ENCODE results near the gene FAM131B.
"Not testable (repeated sequence)": the region's sequence is repeated elsewhere in the genome, so short reads cannot be mapped to it uniquely, and the experiment has no call there.

The FAM131B gene

DNA sequence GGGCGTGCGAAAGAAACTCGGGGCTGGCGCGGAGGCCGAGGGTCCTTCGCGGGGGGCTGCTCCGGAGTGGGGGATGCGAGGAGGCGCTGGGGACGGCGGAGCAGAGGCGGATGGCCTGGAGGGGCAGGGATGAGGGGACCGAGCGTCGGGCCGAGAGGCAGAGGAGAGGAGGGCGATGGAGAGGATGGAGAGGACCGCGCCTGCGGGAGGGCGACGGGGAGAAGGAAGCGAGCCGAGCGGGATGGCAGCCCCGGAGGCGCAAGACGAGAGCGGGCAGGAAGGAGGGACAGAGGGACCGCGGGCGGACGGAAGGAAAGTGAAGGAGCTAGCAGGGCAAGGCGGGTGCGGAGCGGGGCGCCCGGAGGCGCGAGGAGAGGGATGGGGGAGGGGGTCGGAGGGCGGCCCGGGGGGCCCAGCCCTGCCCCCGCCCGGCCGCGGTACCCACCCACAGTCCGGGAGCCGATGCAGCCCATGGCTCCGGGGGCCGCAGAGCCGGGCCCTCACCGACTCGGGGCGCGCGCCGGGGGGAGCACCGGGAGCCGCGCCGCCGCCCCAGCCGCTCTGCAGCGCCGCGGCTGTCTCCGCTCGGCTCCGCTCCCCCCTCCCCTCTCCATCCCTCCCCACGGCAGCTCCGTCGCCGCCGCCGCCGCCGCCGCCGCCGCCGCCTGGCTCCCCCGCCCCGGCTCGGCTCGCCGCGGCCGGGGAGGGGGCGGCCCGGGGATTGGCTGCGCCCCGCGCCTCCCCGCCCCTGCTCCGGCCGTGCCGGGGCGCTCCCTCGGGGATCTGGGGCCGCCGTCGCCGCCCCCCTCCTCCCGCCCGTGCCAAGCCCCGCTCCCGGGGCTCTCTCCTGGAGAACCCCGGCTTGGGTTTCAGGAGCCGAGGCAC is at the start of gene FAM131B:
Gene FAM131B, minus strand, starts transcription at position 583 of the 885 bp plus-strand sequence. Its CDS starts 110 bp downstream, at position 473.
- no peak for DNase-seq (ENCODE audit: low read depth, low spot score)

DNA sequence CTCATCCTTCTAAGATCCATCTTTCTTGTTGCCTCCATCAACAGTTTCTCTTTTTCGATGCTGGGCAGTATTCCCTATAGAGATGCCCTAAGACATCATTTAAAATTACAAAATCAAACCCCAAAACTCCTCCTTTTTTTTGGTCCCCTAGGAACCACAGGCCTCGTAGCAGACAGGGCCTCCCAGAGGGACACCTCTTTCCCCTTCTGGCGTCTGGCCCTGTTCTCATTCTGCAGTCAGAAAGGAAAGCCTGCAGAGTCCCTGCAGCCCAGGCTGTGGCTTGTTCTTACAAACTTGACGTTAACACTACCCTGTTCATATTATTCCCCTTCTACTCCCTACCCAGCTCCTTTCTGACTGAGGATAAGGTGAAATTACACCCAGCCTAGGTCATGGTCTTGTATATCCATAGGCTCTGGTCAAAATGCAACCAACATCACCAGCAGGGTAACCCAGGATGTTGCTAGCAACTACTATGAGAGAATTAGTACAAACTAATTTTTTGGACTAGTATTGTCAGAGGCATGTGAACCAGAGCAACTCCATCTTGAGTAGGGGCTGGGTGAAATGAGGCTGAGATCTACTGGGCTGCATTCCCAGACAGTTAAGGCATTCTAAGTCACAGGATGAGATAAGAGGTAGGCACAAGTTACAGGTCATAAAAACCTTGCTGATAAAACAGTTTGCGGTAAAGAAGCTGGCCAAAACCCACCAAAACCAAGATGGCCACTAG is 49.6 kb upstream of the FAM131B start:
- DNase-seq (ENCODE audit: low read depth, low spot score) = no peak

DNA sequence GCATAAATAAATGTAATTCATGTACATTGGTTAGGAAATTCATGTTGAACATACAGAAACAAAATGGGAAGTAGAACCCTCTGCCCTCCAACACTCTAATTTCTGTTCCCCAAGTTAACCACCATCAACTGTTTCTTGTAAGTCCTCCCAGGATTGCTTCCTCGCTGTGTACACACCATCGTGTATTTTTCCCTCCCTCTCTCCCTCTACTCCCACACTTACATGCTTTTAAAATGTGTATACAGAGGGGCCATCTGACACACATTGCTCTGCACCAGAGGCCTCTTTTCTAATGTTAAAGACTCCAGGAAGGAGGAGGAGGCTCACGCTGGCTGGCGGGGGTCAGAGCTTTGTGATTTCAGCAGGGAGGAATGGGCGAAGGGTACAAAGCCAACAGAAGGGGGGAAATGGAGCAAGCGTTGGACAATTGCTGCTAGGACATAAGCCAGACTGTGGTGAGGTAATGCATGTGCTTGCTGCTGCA is 48.0 kb upstream of the FAM131B start:
- no peak for DNase-seq (ENCODE audit: low read depth, low spot score)

DNA sequence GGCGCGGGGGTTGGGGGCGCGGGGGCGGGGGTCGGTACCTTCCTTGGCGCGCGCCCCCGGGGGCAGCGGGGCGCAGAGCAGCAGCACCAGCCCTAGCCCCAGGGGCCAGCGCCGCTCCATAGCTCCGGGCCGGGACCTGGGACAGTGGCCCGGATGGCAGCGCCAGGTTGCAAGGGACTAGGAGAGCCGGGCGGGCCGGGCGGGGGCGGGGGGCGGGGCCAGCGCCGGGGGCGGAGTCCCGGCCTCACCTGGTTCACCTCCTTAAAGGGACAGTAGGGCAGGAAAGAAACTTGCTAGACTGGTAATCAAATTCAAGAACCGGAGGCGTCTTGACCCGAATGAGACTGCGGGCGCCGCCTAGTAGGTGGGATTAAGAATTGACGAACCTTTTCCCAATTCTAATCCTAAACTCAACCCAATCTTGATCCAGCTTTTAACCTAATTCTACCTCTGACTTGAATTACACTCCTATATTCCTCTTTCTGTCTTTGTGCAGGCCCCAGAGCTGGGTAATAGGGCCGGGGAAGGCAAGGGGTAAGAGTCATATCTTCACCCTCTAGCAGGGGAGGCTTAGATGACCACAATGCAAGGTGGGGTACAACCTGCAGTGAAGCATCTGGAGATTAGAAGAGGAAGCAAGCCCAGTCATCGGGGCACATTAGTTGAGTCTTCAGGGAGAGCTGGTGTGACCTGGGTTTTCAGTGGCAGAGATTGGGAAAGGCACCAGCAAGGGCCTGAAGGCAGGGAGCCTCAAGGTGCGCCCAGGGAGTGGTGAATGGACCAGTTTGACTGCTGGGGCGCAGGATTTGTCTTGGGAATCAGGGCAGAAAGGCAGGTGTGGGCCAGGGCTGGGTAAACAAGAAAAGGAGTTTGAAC is 46.4 kb upstream of the FAM131B start, which contains the start of gene EPHA1:
Gene EPHA1, minus strand, starts transcription at position 171 of the 876 bp plus-strand sequence. Its CDS starts 51 bp downstream, at position 120.
- no peak for DNase-seq (ENCODE audit: low read depth, low spot score)

DNA sequence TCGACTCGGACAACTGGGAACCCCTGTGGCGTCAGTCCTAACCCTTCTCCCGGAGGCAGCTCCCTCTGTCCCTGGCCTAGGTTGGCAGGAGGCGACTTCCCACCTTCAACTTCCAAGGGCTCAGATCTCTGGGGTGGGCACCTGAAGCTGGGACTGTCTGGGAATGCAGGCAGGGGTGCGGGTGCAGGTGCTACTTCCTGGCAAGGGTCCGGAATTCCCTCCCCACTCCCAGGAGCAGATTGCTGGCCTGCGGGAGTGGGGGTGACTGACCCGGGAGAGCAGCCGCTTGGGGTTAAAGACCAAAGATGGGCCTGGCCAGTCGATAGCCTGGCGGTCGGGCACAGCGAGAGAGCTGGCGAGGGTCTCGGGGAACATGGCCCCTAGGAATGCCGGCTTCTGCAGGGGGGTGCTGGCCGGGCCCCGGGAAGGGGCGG is 45.8 kb upstream of the FAM131B start:
- DNase-seq (ENCODE audit: low read depth, low spot score) = no peak

DNA sequence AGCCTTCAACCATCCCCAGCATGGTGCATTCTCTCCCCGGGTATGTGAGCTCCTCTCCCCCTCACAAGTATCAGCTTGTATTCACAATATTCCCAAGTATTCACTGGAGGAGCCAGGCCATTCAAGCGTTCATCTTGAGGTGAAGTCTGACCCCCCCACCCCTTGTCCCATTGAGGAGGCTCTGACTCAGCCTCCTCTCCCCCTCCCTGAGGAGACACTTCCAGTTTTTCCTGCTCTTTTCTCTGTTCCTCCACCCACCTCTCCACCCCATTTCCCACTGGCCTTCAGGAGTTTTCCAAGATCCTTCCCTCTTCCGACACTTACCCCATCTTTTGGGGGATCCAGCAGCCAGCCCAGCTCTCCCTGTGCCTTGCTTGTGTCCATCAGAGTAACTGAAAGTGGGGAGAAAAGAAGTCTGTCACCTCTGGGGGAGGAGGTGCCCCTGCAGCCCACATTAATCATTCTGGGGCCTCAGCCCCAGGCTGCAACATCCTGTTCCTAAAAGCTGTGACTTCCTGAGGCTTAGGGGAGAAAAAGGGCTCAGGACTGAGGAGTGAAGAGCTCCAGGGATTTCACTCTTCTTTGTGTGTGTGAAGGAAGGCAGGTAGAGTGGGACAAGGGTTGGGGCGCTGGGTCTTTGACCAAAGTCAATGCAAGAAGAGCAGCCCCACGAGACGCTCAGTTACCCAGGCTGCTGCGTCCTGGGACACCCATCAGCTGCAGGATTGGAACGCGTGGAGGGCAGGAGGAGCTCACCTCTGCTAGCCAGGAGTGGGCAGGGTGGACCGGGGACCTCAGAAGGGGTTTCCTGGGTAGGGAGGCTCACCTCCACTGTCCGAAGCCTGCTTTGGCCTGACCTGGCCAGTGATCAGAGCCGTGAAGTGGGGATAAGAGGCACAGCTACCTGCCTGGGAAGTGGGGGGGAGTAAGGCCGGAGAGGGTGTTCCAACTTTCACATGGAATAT is 45.1 kb upstream of the FAM131B start:
- no peak for DNase-seq (ENCODE audit: low read depth, low spot score)

DNA sequence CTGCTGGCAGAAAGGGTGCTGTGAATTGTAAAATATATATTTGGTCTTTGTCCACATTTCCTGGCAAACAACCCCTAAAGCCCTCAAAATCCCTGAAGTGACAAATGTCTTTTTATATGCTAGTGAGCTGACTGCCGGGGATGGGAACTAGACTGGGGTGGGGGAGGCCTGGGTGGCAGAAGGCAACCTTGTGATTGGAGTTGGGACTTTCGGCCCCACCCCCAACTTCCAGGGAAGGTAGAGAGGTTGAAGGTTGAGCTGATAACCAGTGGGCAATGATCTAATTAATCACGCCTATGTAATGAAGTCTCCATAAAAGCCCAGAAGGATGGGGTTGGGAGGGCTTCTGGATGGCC is 43.5 kb upstream of the FAM131B start:
- no peak for DNase-seq (ENCODE audit: low read depth, low spot score)

DNA sequence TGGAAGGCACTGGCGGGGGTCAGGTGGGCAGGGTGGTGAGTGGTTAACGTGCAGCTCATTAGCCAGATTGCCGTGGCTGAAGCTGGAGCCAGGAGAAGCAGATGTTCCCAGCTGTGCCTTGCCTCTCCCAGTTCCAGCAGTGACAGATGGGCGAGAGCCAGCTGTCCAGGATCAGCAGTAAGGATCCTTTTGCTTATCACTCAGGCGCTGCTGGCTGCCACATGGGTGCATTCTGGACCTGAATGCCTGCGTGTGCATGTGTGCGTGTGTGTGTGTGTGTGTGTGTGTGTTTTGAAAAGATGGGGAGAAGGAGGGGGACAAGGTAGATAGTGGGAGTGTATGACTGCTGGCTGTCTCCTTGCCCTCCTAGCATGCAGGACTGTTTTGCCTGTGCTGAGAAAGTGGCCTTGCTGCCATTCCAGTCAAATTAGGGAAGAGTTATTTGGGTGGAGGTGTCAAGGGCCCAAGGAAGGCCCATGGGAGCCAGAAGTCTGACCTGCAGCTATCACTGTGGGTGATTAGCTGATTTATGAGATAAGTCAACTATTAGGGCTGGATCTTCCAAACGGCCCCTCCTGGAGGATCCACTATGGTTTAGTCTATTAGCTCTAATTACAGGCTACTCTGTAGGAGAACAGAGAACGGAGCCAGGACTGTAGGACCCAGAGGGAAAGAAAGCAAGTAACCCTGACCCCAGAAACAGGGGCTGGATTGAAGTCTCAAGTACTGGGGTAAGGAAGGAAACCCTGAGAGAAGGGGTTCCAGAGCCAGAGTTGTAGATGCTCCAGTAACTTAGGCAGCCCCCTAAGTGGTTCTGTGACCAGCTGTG is 42.9 kb upstream of the FAM131B start:
- no peak for DNase-seq (ENCODE audit: low read depth, low spot score)

DNA sequence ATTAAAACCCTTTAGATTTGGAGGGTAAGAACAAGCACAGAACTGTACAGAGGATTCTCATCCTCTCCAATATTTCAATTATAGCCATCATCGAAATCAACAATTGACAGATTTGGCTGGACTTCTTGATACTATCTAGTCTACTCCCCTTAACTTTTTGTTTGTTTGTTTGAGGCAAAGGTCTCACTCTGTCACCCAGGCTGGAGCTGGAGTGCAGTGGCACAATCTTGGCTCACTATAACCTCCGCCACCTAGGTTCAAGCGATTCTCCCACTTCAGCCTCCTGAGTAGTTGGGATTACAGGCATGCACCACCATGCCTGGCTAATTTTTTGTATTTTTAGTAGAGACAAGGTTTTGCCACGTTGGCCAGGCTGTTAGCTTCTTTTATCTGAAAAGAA is 39.7 kb upstream of the FAM131B start:
- DNase-seq (ENCODE audit: low read depth, low spot score) = not testable (repeated sequence)

DNA sequence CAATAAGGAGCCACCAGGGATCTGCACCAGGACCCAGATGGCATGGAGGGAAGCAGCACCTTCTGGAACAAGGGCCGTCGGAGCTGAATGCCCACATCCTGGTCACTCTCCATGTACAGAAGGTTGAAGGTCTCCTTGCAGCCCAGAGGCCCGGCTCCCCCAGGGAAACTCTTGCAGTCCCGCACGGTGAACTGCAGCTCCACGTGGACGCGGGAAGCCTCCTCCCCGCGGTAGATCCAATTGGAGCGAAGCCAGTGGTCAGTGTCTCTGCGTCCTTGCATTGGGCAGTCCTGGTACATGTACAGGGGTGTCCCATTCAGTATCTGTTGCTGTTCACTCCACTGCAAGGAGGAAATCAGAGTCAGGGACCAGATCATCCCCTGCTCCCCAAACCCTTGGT is 38.8 kb upstream of the FAM131B start:
- DNase-seq (ENCODE audit: low read depth, low spot score) = no peak

DNA sequence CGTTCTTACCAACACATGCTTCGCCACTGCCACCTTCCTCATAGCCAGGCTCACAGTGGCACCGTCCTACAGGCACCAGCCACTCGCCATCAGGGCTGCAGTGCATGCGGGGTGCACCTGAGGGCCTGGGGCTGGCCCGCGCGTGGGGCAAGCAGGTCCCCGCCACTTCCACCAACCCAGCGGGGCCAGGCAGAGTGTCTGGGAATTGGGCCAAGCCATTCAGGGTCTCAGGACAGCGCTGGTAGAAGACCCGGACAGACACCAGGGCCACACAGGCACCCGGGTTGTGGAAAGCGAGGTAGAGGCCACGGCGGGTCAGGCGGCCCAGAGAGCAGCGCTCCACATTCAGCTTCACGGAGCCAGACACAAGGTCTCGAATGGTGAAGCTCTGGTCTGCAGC is 37.1 kb upstream of the FAM131B start:
- no peak for DNase-seq (ENCODE audit: low read depth, low spot score)

DNA sequence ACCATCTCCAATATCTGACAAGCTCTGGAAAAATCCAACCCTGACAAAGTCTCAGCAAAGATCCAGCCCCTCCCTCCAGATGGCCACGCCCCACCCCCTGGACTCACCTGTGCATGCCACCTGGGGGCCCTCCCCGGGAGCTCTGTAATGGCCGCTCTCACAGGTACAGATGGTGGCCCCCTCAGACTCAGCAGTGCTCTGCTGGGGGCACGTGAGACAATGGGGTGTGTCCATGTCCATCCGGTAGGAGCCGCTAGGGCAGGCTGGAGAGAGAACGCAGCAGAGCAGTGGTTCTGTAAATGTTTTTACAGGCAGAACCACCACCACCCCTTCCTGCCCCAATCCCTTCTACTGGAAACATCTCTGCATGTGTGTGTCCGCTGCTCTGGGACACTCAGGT is 36.6 kb upstream of the FAM131B start:
- no peak for DNase-seq (ENCODE audit: low read depth, low spot score)

DNA sequence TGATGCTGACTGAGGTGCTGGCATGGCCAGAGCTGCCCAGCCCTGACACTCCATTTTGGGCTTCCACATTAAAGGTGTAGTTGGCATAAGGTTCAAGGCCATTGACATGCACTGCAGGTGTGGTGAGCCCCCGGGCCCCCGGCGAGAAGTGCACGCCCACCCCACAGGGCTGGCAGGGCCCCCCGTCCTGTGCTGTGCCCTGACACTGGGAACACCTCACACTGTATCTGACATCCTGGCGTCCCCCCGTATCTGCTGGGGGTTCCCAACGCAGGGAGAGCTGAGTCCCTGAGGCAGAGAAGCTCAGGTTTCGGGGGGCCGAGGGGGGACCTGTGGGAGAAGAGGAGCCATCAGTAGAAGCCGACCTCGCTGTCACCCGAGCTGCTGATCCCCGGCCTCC is 36.1 kb upstream of the FAM131B start:
- no peak for DNase-seq (ENCODE audit: low read depth, low spot score)

DNA sequence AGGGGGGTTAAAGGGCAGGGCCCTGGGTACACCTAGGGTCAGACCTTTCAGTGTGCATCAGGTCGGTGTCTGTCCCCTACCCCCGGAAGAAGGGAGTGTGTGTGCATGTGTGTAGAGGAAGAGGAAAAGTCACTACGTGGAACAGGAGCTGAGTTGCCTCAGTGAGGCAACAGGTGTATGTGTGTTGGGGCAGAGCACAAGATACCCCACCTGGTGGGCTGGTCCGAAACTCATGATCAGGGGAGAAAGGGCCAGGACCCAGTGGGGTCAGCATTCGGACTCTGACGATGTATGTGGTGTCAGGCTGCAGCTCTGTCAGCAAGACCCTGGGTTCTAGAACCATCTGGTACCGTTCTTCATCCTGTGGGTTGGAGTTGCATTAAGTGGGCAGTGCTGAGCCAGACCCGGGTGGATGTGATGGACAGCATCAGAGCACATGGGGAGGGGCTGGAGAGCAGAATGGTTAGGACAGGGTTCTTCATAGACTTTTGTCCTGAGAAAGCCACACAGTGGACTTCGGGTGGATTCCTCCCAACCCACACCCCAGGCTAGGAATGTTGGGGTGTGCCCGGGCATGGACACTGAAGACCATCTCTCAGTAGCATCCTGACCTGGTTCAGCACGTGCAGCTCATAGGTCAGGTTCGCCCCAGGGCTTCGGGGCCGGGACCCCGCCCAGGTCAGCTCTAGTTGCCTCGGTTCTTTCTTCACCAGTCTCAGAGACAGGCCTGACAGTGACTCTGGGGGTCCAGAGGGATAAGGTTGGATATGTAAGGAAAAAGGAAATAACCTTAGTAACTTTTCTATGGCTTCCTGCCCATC is 35.4 kb upstream of the FAM131B start:
- DNase-seq (ENCODE audit: low read depth, low spot score) = no peak

DNA sequence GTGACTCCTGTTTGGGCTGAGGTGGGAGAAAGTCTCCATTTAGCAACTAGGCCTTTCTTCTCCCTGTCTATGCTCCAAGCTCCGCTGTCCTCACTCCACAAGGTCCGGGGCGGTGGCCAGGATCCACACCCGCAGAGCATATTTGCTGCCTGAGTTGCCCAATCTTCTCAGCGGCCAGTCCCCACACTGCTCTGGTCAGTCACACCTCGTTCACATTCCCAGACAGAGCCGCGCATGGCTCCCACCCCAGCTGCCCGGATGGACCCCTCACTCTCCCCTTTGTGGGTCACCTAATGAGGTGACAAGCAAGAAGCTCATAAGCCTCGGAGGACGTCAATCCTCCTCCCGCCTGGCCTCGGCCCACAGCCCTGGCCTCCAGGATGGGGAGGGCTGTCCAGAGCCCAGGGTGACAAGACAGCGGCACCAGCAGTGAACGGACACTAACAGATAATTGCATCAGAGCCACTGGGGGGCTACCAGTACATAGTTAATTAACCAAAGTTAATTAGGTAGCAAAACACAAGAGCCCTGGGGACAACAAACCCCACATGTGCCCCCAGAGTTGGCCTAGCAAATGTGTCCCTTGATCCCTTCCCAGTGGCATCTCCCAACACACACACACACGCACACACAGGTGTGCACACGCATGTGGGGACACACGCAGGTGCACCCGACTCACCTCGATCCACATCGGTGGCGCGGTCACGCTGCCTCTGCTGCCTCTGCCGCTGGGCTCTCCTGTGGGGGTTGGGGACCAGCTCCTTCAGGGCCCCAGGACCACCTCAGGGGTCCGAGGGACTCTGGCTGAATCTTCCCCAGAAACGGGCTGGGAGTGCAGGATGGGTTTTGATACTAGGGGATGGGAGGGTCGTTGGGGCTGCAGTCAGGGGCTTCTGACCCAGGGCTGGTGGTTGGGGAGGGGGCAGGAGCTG is 34.4 kb upstream of the FAM131B start:
- DNase-seq (ENCODE audit: low read depth, low spot score) = no peak

DNA sequence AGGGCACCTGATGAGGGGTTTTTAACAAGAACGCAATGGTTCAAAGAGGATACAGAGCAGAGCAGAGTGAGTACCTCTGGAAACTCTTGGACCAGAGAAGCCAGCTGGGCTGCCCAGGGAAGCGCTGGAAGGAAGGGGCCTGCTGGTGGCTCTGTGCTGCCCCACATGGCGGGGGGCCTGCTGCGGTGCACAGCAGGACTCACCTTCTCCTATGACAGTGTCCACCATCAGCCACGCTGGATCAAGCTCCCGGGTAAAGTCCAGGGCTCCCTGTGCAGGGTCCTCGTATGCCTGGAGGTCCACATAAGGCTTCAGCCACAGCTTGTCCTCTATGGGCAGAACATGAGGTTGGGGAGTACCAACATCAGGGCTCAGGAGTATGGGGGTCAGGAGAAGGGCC is 33.7 kb upstream of the FAM131B start:
- no peak for DNase-seq (ENCODE audit: low read depth, low spot score)

Measured in smooth muscle cell of the brain vasculature (primary cell).